NCI-H2171 (cell line): Measurements from ENCODE around the gene SYNRG.
"Not testable (repeated sequence)": the region's sequence is repeated elsewhere in the genome, so short reads cannot be mapped to it uniquely, and the experiment has no call there.

ENCODE experiments used
- DNase-seq: peaks from one replicate; lab custom pipeline; 2025; lab: John Stamatoyannopoulos, UW

The SYNRG gene

GRCh38 chr17:37543637-37544052 lies 65.6 kb downstream of the SYNRG start:
- DNase-seq = no peak

GRCh38 chr17:37541880-37542660 lies 67.1 kb downstream of the SYNRG start:
- no peak for DNase-seq

DNA sequence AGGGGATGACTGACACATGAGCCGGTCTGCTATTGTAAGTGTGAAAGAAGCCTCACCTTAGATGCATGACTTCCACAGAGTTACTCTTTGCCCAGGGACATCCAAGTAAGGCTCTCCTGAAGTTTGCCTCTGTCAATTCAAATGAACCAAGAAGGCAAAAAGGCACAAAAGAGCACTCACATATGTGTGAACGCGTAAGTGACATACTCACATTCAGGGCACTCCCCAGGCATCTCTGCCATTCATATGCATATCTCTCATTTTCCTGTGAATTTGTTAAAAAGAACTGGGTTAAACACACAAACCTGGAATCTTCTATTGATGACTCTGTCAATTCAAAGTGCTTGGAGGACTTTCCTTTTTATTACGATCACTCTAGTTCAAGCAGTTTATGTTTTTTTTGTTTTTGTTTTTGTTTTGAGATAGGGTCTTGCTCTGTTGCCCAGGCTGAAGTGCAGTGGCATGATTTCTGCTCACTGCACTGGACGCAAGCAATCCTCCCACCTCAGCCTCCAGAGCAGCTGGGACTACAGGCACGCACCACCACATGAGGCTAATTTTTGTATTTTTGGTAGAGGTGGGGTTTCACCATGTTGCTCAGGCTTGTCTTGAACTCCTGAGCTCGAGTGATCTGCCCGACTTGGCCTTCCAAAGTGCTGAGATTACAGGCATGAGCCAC lies 70.1 kb downstream of the SYNRG start:
- DNase-seq = no peak

GRCh38 chr17:37535906-37536305 lies 73.3 kb downstream of the SYNRG start:
- no peak for DNase-seq

GRCh38 chr17:37532756-37533155 lies 76.5 kb downstream of the SYNRG start:
- DNase-seq = no peak

DNA sequence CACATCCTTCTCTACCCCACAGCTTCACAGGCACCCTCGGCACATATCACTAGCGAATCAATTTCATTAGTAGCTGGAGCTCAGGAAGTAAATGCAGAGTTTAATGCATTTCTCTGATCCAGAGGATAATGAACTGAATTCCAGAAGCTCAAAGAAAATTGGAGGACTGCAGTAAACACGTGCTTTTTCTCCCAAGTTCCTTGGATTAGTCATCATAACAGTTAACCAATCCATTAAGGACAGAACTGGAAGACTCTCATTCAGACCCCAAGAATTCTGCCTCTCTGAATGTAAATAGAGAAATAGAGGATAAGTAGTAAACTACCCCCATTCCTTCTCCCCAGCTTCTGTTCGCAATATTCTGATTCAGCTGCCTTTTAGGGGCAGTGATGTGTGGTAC lies 78.8 kb downstream of the SYNRG start:
- DNase-seq = no peak

DNA sequence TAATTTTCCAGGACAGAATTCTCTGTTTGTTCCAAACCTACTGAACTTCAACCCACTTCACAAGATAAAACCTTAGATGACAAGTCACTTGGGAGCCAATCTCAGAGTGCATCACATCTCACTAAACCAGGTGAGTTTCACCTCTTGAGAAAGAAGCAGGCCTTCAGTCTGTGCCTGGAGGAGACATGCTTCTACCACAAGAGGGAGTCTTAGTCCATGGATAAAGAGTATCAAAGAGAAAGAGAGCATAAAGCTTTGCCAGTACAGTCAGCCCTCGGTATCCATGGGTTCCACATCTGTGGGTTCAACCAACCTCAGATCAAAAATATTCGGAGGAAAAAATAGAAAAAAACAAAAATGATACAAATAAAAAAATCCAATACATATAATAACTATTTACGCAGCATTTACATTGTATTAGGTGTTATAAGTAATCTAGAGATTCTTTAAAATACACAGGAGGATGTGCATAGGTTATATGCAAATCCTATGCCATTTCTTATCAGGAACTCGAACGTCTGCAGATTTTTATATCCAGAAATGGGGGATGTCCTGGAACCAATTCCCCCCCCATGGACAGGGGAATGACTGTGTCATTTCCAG lies 81.9 kb downstream of the SYNRG start:
- DNase-seq = peak; percentile 39

GRCh38 chr17:37523715-37524219 lies 85.5 kb downstream of the SYNRG start:
- no peak for DNase-seq

DNA sequence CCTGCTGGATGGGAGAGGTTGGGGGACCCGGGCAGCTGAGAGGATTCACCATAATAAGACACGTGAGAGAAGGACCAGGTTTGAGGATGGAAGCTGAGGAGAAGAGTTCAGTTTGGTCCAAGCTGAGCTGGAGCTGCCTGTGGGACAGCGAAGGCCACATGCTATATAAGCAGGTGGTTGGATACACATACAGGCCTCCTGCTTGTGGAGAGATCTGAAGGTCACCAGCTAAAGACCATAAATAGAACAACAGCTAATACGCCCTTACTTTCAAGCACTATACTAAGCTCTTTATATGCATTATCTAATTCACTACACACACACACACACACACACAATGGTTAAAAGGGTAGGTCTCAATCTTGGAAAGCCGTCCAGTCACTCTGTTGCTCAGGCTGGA lies 87.4 kb downstream of the SYNRG start:
- DNase-seq = no peak

DNA sequence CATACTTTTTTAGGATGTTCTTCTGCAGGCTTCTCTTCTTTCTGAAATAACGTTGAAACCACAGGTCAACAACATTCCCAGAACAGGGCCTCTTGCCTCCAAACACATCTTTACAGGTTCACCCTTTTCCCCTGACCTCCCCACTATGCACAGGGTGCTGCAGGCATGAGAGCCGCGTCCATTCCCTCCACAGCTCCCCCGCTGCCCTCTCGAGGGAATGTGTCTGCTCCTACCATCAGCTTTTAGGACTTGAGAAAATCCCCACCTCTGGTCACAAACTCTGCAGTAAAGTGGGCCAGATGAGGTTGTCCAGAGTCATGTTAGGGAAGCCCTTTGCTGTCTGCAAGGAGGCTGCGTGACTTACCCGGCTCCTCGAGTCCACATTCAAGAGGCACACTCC lies 89.0 kb downstream of the SYNRG start:
- no peak for DNase-seq

DNA sequence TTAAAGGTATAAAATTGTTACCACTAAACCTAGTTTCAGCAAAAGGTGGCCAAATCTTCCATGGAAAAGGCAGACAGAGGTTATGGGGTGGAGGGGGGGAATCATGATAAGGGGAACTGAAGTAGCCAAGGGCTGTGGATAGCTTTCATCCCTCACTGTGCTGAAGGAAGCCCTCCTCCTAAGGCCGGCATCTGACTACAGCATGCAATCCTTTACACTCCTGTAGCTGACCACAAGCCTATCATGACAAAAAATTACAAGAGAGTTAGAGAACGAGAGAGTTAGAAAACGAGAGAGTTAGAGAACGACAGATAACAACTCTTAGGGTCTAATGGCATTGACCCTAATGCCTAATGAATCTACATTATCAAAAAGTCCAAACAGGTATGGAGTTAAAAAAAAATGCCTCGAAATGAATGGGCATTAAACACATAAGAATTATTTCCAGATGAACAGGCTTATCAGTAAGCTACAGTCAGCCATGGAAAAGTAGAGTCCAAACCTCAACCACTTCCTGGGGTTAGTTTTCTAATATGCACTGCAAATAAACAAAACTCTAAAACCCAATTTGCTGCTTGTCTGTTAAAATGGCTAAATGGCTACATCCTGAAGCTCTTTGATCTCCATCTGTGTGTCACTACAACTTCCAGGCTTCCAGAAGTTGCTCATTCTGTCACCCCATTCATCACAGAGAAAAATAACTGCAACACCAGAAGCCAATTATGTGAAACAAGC lies 89.8 kb downstream of the SYNRG start:
- DNase-seq = no peak

DNA sequence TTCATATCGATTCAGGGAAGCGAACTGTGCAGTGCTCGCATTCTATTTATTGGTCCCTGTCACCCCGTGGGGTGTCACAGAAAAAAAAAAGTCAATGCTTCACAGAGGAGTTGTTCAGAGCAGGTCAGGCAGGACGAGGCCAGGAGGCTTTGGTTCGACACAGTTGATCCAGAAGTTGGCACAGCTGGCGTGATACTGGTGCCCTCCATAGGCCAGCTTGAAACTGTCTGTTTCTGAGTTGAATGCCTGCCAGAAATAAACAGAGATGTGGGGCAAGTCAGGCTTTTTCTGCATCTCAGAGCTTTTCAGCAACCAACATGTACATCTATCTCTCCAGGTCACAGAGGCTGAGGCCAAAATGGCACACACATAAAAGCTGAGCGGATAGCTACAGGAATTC lies 90.4 kb downstream of the SYNRG start:
- no peak for DNase-seq

DNA sequence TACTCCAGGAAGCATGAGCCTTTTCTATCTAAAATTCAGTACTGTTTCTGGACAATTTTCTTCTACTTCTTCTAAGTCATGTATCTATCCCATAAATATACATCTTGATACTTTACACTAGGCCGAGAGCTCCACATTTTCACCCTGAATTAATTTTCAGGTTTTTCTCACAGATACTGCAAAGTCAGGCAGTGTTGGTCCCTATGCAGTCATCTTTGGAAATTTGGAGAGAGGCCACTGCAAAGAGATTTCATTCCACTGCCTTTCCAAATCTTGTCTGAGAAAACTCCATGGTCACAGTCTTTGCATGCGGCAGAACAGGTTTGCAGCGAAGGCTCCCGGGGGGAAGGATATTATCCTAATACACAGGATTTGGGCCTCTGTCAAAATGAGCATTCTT lies 91.3 kb downstream of the SYNRG start:
- no peak for DNase-seq

DNA sequence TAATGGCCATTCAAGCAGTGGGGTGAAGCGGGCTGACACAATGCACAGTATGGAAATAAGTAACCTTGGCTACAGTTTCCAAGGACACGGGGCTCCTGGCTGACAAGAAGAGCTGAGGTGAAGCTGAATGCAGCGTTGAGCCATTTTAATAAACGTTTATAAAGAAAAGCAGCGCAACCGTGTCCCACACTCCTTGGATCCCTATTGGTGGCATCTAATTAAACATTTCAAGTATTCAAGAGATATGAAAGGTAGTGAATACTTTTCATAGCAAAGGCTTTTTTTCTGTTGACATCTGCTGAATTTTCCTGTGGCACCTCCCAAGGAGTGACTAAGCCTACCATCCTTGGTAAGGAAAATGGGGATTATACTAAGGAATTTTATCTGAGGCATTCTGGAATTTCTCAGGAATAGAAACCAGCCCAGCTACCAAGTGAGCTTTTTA lies 93.1 kb downstream of the SYNRG start:
- DNase-seq = no peak

GRCh38 chr17:37513711-37514110 lies 95.5 kb downstream of the SYNRG start:
- no peak for DNase-seq

GRCh38 chr17:37512442-37513068 lies 96.7 kb downstream of the SYNRG start:
- peak; percentile 90 for DNase-seq

GRCh38 chr17:37511642-37512041 lies 97.6 kb downstream of the SYNRG start:
- not testable (repeated sequence) for DNase-seq

DNA sequence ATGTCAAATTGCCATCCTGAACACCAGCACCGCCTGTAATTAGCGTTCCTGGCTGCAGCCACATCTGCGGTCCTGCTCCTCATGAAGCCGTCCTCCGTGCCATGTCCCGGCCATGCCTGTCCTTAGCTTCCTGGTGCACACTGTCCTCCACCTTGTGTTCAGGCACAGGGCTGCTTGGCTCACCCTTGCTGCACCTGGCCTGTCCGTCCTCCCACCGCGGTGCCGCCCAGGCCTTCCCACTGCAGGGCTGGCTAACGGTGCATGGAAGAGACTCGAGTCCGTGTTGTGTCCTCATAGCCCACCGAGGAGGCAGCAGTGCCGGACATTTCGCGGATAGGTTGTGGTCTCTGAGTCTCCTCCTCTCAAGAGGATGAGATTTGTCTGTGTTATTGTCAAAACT lies 99.2 kb downstream of the SYNRG start:
- DNase-seq = no peak

GRCh38 chr17:37507111-37507510 lies 102.1 kb downstream of the SYNRG start:
- no peak for DNase-seq

DNA sequence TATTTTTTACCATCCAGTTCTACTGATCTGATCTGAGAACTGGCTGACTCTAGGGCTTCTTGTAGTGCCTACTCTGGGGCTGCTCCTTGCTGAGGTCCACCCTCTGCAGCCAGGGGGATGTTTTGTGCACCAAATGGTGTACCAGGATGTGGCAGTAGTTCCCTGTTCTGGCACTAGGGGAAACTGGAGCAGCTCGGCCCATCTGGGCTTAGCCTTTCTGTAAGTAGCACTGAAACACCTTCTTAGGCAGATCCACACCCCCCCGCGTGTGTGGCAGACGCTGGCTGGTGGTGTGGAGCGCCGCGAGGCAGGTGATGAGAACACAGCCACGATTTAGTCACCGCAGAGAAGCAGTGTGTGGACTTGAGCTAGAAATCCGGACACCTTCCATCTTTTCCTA lies 102.5 kb downstream of the SYNRG start:
- DNase-seq = no peak

- no peak for DNase-seq
Observed at GRCh38 chr17:37505333-37505732, 103.9 kb downstream of the SYNRG start.

GRCh38 chr17:37503148-37503547 lies 106.1 kb downstream of the SYNRG start:
- no peak for DNase-seq
